Vagina (tissue), 2 donors: ENCODE results near the gene LUZP1.

Experiments
- POLR2A ChIP-seq, 2 donors: fragments of 450-650 bp; IDR thresholded peaks; one replicate each; pipeline ENCODE4 v1.6.1; 2017; ENCODE audit warnings: antibody characterized with exemption in 2 of 2, mild to moderate bottlenecking in 2 of 2, moderate library complexity in 2 of 2
- TF ChIP-seq, protein P1 (sequence below), 3 experiments: fragments of 450-650 bp in 2 of 3; fragments of 200-600 bp in 1 of 3; sonication (generic) in 1 of 3; IDR thresholded peaks; one replicate each; pipeline ENCODE4 v1.5.1; 2017 to 2019; ENCODE audit warnings: antibody characterized with exemption in 3 of 3, mild to moderate bottlenecking in 2 of 3, moderate library complexity in 2 of 3

- TF ChIP-seq, protein P1, sequence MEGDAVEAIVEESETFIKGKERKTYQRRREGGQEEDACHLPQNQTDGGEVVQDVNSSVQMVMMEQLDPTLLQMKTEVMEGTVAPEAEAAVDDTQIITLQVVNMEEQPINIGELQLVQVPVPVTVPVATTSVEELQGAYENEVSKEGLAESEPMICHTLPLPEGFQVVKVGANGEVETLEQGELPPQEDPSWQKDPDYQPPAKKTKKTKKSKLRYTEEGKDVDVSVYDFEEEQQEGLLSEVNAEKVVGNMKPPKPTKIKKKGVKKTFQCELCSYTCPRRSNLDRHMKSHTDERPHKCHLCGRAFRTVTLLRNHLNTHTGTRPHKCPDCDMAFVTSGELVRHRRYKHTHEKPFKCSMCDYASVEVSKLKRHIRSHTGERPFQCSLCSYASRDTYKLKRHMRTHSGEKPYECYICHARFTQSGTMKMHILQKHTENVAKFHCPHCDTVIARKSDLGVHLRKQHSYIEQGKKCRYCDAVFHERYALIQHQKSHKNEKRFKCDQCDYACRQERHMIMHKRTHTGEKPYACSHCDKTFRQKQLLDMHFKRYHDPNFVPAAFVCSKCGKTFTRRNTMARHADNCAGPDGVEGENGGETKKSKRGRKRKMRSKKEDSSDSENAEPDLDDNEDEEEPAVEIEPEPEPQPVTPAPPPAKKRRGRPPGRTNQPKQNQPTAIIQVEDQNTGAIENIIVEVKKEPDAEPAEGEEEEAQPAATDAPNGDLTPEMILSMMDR (IDR thresholded peaks at IDR 0.05), result no peak
- no peak for TF ChIP-seq POLR2A (IDR thresholded peaks at IDR 0.05)
These were observed 1.1 kb downstream of the LUZP1 start for GRCh38 chr1:23167353-23168078.
